ENCODE data around the gene WFDC2. TPM values are rescaled to one million over a fixed set of nuclear protein-coding genes. Genes with fewer than 3 reads are reported as not detected.

WFDC2 gene
- total and polyA plus RNA-seq, 2 of the 13 experiments (the other 11 are each of a cell fraction or from before 2014, with no cell fraction given): 0.33 TPM; not detected in 1

DNA sequence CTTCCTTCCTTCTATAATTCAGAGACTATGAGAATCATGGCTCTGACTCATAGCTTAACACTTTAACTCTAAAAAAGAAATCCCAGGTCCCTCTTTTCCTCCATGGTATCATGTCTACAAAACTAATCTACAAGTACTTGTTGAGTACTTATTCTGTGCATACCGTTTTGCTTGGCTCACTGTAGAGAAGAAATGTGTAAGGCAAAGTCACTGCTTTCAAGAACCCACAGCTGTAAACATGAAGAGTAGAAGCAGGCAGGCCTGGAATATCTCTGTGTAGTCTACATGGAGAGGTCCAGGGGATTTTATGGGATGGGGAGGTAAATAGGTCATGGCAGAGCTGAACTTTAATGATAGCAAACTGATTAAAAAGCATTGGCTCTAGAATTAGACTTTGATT, 32.0 kb downstream of the WFDC2 start:
- CTCF ChIA-PET (ENCODE audit: low intra/inter-chr PET ratio, low total read pairs): no interaction called here
- H4K20me1 ChIP-seq (ENCODE audit: insufficient read depth, low read length): no peaks in the 10 kb centered on the region
- TF ChIP-seq SP5 (CRISPR knock-in tag; IDR thresholded peaks at IDR 0.05; ENCODE audit: borderline replicate concordance, low read depth) (no peak), THAP9 (CRISPR knock-in tag; IDR thresholded peaks at IDR 0.05; ENCODE audit: borderline replicate concordance) (no peak), ADNP (CRISPR knock-in tag; IDR thresholded peaks at IDR 0.05) (no peak), ZNF580 (CRISPR knock-in tag; IDR thresholded peaks at IDR 0.05; ENCODE audit: borderline replicate concordance, low read depth) (no peak), ZNF891 (CRISPR knock-in tag; IDR thresholded peaks at IDR 0.05) (no peak), ZNF143 (CRISPR knock-in tag; IDR thresholded peaks at IDR 0.05) (no peak), NFE2L2 (IDR thresholded peaks at IDR 0.05; ENCODE audit: low read length) (no peak), ZNF607 (CRISPR knock-in tag; IDR thresholded peaks at IDR 0.05; ENCODE audit: borderline replicate concordance) (no peak), DMAP1 (CRISPR knock-in tag; IDR thresholded peaks at IDR 0.05) (no peak), ZNF230 (CRISPR knock-in tag; IDR thresholded peaks at IDR 0.05) (no peak), HNRNPLL (IDR thresholded peaks at IDR 0.05; ENCODE audit: low read depth, low read length, poor library complexity, severe bottlenecking) (no peak)
- TF ChIP-seq, protein P1, sequence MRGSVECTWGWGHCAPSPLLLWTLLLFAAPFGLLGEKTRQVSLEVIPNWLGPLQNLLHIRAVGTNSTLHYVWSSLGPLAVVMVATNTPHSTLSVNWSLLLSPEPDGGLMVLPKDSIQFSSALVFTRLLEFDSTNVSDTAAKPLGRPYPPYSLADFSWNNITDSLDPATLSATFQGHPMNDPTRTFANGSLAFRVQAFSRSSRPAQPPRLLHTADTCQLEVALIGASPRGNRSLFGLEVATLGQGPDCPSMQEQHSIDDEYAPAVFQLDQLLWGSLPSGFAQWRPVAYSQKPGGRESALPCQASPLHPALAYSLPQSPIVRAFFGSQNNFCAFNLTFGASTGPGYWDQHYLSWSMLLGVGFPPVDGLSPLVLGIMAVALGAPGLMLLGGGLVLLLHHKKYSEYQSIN (CRISPR knock-in tag; IDR thresholded peaks at IDR 0.05; ENCODE audit: borderline replicate concordance): no peak
- TF ChIP-seq, protein P2, sequence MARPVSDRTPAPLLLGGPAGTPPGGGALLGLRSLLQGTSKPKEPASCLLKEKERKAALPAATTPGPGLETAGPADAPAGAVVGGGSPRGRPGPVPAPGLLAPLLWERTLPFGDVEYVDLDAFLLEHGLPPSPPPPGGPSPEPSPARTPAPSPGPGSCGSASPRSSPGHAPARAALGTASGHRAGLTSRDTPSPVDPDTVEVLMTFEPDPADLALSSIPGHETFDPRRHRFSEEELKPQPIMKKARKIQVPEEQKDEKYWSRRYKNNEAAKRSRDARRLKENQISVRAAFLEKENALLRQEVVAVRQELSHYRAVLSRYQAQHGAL (CRISPR knock-in tag; IDR thresholded peaks at IDR 0.05; ENCODE audit: not compliant biosample characterization): no peak
- H2AFZ ChIP-seq (ENCODE audit: low read length): no peak overlapping the region
- H3K9me3 ChIP-seq (ENCODE audit: low read length): no peaks in the 10 kb centered on the region
- H3K4me3 ChIP-seq (replicated peaks in 1 of 3; ENCODE audit: insufficient read depth in 1 of 3, low read depth in 2 of 3, low read length in 3 of 3): no peak overlapping the region
- peaks cover 3 to 8% of the 10 kb centered on the region in 2 experiments; a peak in 1 of 5 replicates for H3K27me3 ChIP-seq (ENCODE audit: control insufficient read depth in 1 of 2, insufficient read depth in 2 of 2, low read length in 2 of 2)
- H3K4me1 ChIP-seq (ENCODE audit: insufficient read depth, low read length): 0 out of 2 replicates have a peak, but pooled peaks cover 5% of the 10 kb centered on the region
- DNase-seq (ENCODE audit: low spot score) (no peak), ATAC-seq (no peak), FAIRE-seq (no peak)
- BruUV-seq (replicated peaks): no TSS peak
- no peak overlapping the region for H3K4me2 ChIP-seq (ENCODE audit: low read depth, low read length)
- in situ Hi-C loops (cut with HindIII; ENCODE audit: extremely low pct_ligation_motif_present, low pct_unique_long_range_greater_than_20kb) (no loop called here), intact Hi-C loops (cut with micrococcal nuclease; ENCODE audit: unreplicated experiment) (no loop called here)
- H3K36me3 ChIP-seq (replicated peaks in 1 of 2; ENCODE audit: control insufficient read depth in 1 of 2, insufficient read depth in 2 of 2, low read length in 2 of 2): no peaks in the 10 kb centered on the region
- WGBS (ENCODE audit: low lambda C conversion rate): 0% methylated on average over 1 of the region's 1 CpG
- H3K9ac ChIP-seq (ENCODE audit: insufficient read depth, low read depth, low read length): no peak overlapping the region
- H3K79me2 ChIP-seq (ENCODE audit: insufficient read depth, low read length): no peaks in the 10 kb centered on the region
- no peak overlapping the region for H3K27ac ChIP-seq (ENCODE audit: extremely low read length, insufficient read depth, low read length)
- POLR2A ChIA-PET: no interaction called here

Data from HepG2 (cell line).